ENCODE measurements around the gene BMPR1A.

DNA sequence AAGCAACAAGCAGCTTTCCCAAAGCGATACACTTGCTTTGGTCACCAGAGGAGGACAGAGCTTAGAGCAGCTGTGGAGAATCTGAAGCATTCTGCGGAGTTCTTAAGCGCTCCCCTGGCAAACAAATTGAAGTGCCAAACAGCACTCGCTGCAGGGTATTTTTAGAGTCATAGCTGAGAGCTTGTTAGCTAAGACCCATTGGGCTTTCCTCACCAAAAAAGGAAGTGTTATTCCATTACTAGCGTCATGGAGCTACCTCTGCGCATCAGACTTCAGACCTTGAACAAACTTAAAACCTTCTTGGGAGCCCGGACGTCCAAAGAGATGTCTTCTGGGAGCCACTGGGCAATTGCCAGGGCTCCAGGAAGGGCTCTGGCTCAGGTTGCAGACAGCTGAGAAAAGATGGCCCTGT is 23.2 kb upstream of the BMPR1A start:
- TF ChIP-seq, protein P1, sequence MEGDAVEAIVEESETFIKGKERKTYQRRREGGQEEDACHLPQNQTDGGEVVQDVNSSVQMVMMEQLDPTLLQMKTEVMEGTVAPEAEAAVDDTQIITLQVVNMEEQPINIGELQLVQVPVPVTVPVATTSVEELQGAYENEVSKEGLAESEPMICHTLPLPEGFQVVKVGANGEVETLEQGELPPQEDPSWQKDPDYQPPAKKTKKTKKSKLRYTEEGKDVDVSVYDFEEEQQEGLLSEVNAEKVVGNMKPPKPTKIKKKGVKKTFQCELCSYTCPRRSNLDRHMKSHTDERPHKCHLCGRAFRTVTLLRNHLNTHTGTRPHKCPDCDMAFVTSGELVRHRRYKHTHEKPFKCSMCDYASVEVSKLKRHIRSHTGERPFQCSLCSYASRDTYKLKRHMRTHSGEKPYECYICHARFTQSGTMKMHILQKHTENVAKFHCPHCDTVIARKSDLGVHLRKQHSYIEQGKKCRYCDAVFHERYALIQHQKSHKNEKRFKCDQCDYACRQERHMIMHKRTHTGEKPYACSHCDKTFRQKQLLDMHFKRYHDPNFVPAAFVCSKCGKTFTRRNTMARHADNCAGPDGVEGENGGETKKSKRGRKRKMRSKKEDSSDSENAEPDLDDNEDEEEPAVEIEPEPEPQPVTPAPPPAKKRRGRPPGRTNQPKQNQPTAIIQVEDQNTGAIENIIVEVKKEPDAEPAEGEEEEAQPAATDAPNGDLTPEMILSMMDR (conservative IDR thresholded peaks at IDR 0.05): no peak
- TF ChIP-seq ZFX (IDR thresholded peaks at IDR 0.05): no peak

Data from C4-2B (cell line).